Measurements from ENCODE around the gene SEC22B.
"Not testable (repeated sequence)": the region's sequence is repeated elsewhere in the genome, so short reads cannot be mapped to it uniquely, and the experiment has no call there.

Gene SEC22B

DNA sequence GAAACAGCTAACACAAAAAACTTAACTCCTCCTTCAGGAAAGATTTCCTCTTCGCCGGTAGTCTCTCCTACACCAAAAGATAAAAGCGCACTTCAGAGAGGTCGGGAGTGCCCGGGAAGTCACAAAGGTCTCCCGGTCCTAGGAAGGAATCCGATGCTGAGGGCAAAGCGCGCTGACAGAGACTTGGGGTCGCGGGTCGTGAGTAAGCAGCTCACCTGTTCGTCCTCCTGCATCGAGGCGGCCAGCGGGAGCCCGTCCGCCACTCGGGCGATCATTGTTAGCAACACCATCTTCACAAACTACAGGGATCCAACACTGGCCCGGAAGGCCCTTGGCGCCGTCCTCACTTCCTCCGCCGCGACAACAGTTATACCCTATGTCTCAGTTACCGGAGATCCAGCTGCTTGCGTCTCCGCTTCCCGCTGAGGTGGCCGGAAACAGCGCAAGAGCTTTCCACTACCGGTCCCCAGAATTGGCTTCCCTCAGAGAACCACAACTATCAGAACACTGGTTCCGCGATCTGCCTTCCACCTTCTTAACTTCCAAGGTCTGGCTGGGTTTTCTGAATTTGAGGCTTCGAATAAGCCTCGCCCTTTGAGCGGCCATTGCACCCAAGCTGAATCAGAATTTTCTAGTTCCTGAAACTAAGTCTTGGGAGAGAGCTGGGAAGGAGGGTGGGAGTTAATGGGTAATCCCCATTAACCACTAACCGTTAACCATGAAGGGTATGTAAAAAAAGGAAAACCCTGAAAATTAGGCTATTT, at the start of gene SEC22B:
TSS of gene SEC22B (minus strand) at position 429 of the 764 bp plus-strand sequence. CDS start at position 290, 139 bp downstream.
- peak within 1 kb of the TSS; percentile 88 for H2AFZ ChIP-seq (ENCODE audit: low read depth, low read length)
- peak; percentile 99 for ATAC-seq (ENCODE audit: insufficient read depth, low read depth)

DNA sequence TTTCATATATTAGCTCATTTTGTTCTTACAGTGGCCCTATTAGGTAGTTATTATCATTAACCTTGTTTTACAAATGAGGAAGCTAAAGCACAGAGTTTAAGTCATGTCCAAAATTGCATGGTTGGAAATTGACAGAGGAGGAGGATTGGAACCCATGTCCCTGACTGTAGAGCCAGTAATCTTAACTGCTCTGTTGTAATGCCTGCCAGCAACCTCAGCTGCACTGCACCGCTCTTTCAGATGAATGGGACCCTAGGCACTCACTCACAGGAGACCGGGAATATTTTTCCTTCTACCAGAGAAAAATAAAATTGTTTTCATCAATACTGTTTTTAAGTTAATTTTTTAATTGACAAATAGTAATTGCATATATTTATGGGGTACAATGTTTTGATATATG, 41.6 kb upstream of the SEC22B start:
- not testable (repeated sequence) for H3K9ac ChIP-seq (ENCODE audit: low read depth, low read length); H3K4me2 ChIP-seq (ENCODE audit: insufficient read depth, low read length); H3K4me1 ChIP-seq (ENCODE audit: insufficient read depth, low read length); H3K36me3 ChIP-seq (ENCODE audit: insufficient read depth, low read length); H3K27me3 ChIP-seq (ENCODE audit: insufficient read depth, low read length, poor library complexity); DNase-seq; H4K20me1 ChIP-seq (ENCODE audit: insufficient read depth, low read length); H3K9me3 ChIP-seq (ENCODE audit: insufficient read depth, low read length, severe bottlenecking); H3K4me3 ChIP-seq (ENCODE audit: low read depth in 1 of 2, low read length in 2 of 2); H2AFZ ChIP-seq (ENCODE audit: low read depth, low read length); H3K79me2 ChIP-seq (ENCODE audit: insufficient read depth, low read length); ATAC-seq (ENCODE audit: insufficient read depth, low read depth); H3K27ac ChIP-seq (ENCODE audit: low read length)

More for the DNA sequence above, at the start of gene SEC22B:
- Histone ChIP-seq H3K4me2 (ENCODE audit: insufficient read depth, low read length) (peak within 1 kb of the TSS; percentile 70), H3K9ac (ENCODE audit: low read depth, low read length) (peak within 1 kb of the TSS; percentile 83), H3K4me1 (ENCODE audit: insufficient read depth, low read length) (peaks cover 13% of the 10 kb centered on the region), H3K27me3 (ENCODE audit: insufficient read depth, low read length, poor library complexity) (no peaks in the 10 kb centered on the region), H3K4me3 (ENCODE audit: low read depth in 1 of 2, low read length in 2 of 2) (peak within 1 kb of the TSS; percentile 87 to 91), H4K20me1 (ENCODE audit: insufficient read depth, low read length) (no peaks in the 10 kb centered on the region), H3K36me3 (ENCODE audit: insufficient read depth, low read length) (no peaks in the 10 kb centered on the region), H3K79me2 (ENCODE audit: insufficient read depth, low read length) (peaks cover 19% of the 10 kb centered on the region), H3K9me3 (ENCODE audit: insufficient read depth, low read length, severe bottlenecking) (no peaks in the 10 kb centered on the region), H3K27ac (ENCODE audit: low read length) (peak within 1 kb of the TSS; percentile 92)
- TF ChIP-seq EZH2 (IDR thresholded peaks at IDR 0.05; ENCODE audit: borderline replicate concordance, low read depth, low read length, severe bottlenecking), result no peak
- TF ChIP-seq, protein P1, sequence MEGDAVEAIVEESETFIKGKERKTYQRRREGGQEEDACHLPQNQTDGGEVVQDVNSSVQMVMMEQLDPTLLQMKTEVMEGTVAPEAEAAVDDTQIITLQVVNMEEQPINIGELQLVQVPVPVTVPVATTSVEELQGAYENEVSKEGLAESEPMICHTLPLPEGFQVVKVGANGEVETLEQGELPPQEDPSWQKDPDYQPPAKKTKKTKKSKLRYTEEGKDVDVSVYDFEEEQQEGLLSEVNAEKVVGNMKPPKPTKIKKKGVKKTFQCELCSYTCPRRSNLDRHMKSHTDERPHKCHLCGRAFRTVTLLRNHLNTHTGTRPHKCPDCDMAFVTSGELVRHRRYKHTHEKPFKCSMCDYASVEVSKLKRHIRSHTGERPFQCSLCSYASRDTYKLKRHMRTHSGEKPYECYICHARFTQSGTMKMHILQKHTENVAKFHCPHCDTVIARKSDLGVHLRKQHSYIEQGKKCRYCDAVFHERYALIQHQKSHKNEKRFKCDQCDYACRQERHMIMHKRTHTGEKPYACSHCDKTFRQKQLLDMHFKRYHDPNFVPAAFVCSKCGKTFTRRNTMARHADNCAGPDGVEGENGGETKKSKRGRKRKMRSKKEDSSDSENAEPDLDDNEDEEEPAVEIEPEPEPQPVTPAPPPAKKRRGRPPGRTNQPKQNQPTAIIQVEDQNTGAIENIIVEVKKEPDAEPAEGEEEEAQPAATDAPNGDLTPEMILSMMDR (IDR thresholded peaks at IDR 0.05; ENCODE audit: borderline replicate concordance, extremely low read depth, low read length, poor library complexity, severe bottlenecking), result no peak
- peak; percentile 93 for DNase-seq

DNA sequence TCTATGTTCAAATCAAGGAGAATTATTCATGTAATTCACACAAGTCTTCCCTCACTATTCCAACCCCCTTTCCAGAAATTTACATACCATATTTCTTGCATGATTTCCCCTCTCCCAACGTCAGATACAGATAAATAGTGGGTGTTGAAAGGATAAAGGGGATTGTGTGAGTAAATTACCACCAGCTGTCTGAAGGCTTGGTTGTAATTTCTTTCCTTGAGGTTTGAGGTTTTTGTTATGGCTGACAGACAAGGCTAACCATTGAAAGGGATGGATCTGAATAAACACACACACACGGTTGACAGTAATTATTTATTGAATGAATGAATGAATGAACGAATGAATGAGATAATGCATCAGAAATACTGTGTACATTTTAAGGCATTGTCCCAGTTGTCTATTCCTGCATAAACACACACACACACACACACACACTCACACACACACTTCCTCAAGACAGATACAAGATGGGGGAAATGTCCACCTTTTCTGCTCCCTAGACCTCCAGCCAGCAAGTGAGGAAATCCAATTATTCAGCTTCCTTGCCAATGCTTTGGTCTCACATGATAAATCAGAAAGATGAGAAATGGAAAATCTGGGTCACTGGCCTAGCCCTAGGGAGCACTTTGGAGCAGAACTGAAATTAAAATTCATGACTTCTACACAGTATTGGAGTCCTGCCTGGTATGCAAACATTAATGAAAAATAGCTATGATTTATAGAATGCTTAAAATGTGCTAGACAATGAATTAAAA, 41.0 kb upstream of the SEC22B start:
- H2AFZ ChIP-seq (ENCODE audit: low read depth, low read length); H3K27me3 ChIP-seq (ENCODE audit: insufficient read depth, low read length, poor library complexity); H3K27ac ChIP-seq (ENCODE audit: low read length); H3K4me2 ChIP-seq (ENCODE audit: insufficient read depth, low read length); H3K4me1 ChIP-seq (ENCODE audit: insufficient read depth, low read length); H4K20me1 ChIP-seq (ENCODE audit: insufficient read depth, low read length); H3K9me3 ChIP-seq (ENCODE audit: insufficient read depth, low read length, severe bottlenecking); H3K9ac ChIP-seq (ENCODE audit: low read depth, low read length); H3K79me2 ChIP-seq (ENCODE audit: insufficient read depth, low read length); DNase-seq; H3K4me3 ChIP-seq (ENCODE audit: low read depth in 1 of 2, low read length in 2 of 2); H3K36me3 ChIP-seq (ENCODE audit: insufficient read depth, low read length); ATAC-seq (ENCODE audit: insufficient read depth, low read depth): not testable (repeated sequence)

DNA sequence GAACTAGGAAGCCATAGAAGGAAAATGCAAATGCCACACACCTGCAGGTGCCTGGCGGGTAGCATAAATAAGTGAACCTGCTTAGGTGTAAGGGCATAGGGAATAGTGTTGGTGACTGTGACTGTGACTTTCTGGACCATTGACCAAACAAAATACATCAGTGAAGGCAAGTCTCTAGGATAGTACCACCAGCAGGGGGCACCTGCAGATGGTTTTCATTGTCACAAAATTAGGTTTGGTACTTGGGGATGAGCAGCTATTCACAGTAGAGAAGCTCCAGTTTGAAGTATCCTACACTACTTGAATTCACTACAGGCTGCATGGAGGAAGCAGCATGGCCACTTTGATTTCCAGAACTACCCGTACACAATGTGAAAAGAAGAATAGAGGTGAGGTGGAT, 37.3 kb upstream of the SEC22B start:
- H3K9ac ChIP-seq (ENCODE audit: low read depth, low read length), result not testable (repeated sequence)

DNA sequence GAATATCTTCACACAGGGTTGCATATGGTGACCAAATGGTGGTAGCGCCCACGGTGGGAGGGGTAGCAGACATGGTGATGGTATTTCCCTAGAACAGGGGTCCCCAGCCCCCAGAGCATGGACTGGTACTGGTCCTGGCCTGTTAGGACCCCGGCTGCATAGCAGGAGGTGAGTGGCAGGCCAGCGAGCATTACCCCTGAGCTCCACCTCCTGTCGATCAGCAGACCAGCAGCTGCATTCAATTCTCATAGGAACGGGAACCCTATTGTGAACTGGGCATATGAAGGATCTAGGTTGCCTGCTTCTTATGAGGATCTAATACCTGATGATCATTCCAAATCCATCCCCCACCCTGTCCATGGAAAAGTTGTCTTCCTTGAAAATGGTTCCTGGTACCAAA, 34.4 kb upstream of the SEC22B start:
- H2AFZ ChIP-seq (ENCODE audit: low read depth, low read length); H3K79me2 ChIP-seq (ENCODE audit: insufficient read depth, low read length); ATAC-seq (ENCODE audit: insufficient read depth, low read depth); H3K27ac ChIP-seq (ENCODE audit: low read length); H4K20me1 ChIP-seq (ENCODE audit: insufficient read depth, low read length); H3K4me3 ChIP-seq (ENCODE audit: low read depth in 1 of 2, low read length in 2 of 2); H3K27me3 ChIP-seq (ENCODE audit: insufficient read depth, low read length, poor library complexity); H3K4me1 ChIP-seq (ENCODE audit: insufficient read depth, low read length); H3K9me3 ChIP-seq (ENCODE audit: insufficient read depth, low read length, severe bottlenecking); H3K4me2 ChIP-seq (ENCODE audit: insufficient read depth, low read length); DNase-seq; H3K36me3 ChIP-seq (ENCODE audit: insufficient read depth, low read length); H3K9ac ChIP-seq (ENCODE audit: low read depth, low read length): not testable (repeated sequence)

More for the DNA sequence above, 37.3 kb upstream of the SEC22B start:
- not testable (repeated sequence) for H3K79me2 ChIP-seq (ENCODE audit: insufficient read depth, low read length); H2AFZ ChIP-seq (ENCODE audit: low read depth, low read length); H3K27me3 ChIP-seq (ENCODE audit: insufficient read depth, low read length, poor library complexity); H3K36me3 ChIP-seq (ENCODE audit: insufficient read depth, low read length); H3K9me3 ChIP-seq (ENCODE audit: insufficient read depth, low read length, severe bottlenecking); H3K4me3 ChIP-seq (ENCODE audit: low read depth in 1 of 2, low read length in 2 of 2); DNase-seq; H3K4me1 ChIP-seq (ENCODE audit: insufficient read depth, low read length); H3K4me2 ChIP-seq (ENCODE audit: insufficient read depth, low read length); H3K27ac ChIP-seq (ENCODE audit: low read length); H4K20me1 ChIP-seq (ENCODE audit: insufficient read depth, low read length)
- ATAC-seq (ENCODE audit: insufficient read depth, low read depth), result peak; percentile 75

DNA sequence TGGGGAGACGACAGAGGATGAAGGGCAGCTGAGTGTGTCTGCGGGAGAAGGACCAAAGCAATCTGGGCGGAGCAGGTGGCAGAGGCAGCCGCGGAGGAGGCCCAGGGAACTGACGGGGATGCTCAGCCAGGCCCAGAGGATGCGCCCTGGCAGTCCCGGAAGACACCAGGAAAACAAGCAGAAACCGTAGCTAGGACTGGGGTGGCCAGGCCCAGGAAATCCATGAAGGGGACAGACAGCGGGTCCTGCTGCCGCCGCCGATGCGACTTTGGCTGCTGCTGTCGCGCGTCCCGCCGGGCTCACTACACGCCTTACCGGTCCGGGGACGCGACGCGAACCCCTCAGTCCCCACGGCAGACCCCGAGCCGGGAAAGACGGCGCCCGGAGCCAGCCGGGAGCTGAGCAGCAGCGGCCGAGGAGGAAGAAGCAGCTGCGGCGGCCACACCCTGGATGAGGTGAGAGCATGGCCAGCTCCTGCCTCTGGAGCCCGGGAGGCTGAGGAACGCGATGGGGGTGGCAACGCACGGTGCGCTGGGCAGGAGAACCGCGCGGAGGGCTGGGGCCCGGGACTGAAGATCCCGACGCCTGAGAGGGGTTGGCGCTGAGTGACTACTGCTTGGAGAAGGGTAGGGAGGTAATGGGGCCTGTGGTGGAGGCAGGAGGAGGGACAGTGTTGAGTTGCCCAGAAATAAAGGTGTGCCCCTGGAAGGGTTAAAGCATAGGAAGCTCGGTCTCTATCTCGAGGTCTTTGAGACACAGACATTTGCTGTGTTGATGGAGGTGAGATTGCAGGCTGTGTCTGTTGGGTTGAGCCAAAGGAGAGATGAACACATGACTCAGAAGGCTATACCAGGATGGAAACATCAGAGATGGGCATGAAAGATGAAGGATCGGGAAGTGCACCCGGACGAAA, 20.8 kb upstream of the SEC22B start:
- not testable (repeated sequence) for H3K9me3 ChIP-seq (ENCODE audit: insufficient read depth, low read length, severe bottlenecking); H3K4me3 ChIP-seq (ENCODE audit: low read depth in 1 of 2, low read length in 2 of 2); H3K36me3 ChIP-seq (ENCODE audit: insufficient read depth, low read length); H2AFZ ChIP-seq (ENCODE audit: low read depth, low read length); H4K20me1 ChIP-seq (ENCODE audit: insufficient read depth, low read length); H3K79me2 ChIP-seq (ENCODE audit: insufficient read depth, low read length); ATAC-seq (ENCODE audit: insufficient read depth, low read depth); H3K4me1 ChIP-seq (ENCODE audit: insufficient read depth, low read length); H3K27ac ChIP-seq (ENCODE audit: low read length); DNase-seq; H3K4me2 ChIP-seq (ENCODE audit: insufficient read depth, low read length); H3K9ac ChIP-seq (ENCODE audit: low read depth, low read length); H3K27me3 ChIP-seq (ENCODE audit: insufficient read depth, low read length, poor library complexity)
